HG03025 (cell line): ENCODE results near the gene FADS2.

Experiments
- ATAC-seq: cut with Tn5 transposase; IDR thresholded peaks from one replicate; pipeline ENCODE4 v1.9.1; 2021; ENCODE audit warnings: mild to moderate bottlenecking, moderate library complexity; ENCODE audit not compliant: unreplicated experiment, low FRiP score

FADS2 gene

GRCh38 chr11:61914471-61915171 is 86.5 kb downstream of the FADS2 start:
- no peak for ATAC-seq

GRCh38 chr11:61916737-61917333 is 88.7 kb downstream of the FADS2 start:
- no peak for ATAC-seq
